AG04450 (cell line): ENCODE data around the gene TOLLIP. TPM values are rescaled to one million over a fixed set of nuclear protein-coding genes. Genes with fewer than 3 reads are reported as not detected.
A peak's percentile ranks its signal among the peaks of the same experiment; 100 is the strongest.

ENCODE experiments used
- CTCF ChIA-PET: fragments of 300-600, 350-600 bp; formaldehyde crosslinking; extraction: SDS; loops from one replicate; lab custom pipeline; 2022; ENCODE audit warnings: antibody characterized with exemption, inconsistent platforms; lab: Charles Lee
- POLR2A ChIA-PET: fragments of 350-600 bp; formaldehyde crosslinking; extraction: SDS; loops from one replicate; lab custom pipeline; 2021; ENCODE audit warnings: antibody characterized with exemption, inconsistent platforms; lab: Yijun Ruan, JAX
- DNase-seq: peaks from one replicate; pipeline ENCODE4 v3.0.0-alpha.2; 2011; ENCODE audit warnings: low read depth, low spot score
- H3K27ac ChIP-seq: one replicate; pipeline ENCODE4 v1.5.1; 2012; ENCODE audit warnings: low read depth, low read length, control low read depth
- H3K27me3 ChIP-seq: one replicate; pipeline ENCODE4 v1.6.0; 2012; ENCODE audit warnings: low read length; ENCODE audit not compliant: control insufficient read depth, insufficient read depth
- H3K4me3 ChIP-seq: 2 replicates; pipeline ENCODE4 v1.5.1; 2011; ENCODE audit warnings: mild to moderate bottlenecking, low read depth, low read length, control low read depth
- H3K9me3 ChIP-seq: 2 replicates; pipeline ENCODE4 v1.5.1; 2012; ENCODE audit warnings: low read length; ENCODE audit not compliant: control insufficient read depth, insufficient read depth
- CTCF ChIP-seq: IDR thresholded peaks from 2 replicates; pipeline ENCODE4 v1.5.1; 2011; ENCODE audit warnings: low read depth, low read length, control low read depth, inconsistent platforms
- polyA plus RNA-seq: library from polyadenylated mRNA; depleted of rRNA; stranded (reverse); fragments of >200 nt; gene quantifications from 2 replicates; pipeline ENCODE4 v1.2.3, GENCODE V29; 2011

The TOLLIP gene
- polyA plus RNA-seq, 1 experiment: 24.3 TPM

GRCh38 chr11:1293619-1294015, 15.8 kb downstream of the TOLLIP start:
- H3K4me3 ChIP-seq: no peak overlapping the region
- DNase-seq: no peak
- H3K9me3 ChIP-seq: peaks cover 13% of the 10 kb centered on the region; the same call in 1 of the 2 replicates
- ChIA-PET POLR2A (no interaction called here), CTCF (interaction anchor here (1.1 kb wide), 1 partner anchor 221 kb away, joined by 4 read pairs; no protein-coding TSS in a partner anchor)
- no peaks in the 10 kb centered on the region for H3K27me3 ChIP-seq
- 0 out of 2 replicates have a peak, but pooled peaks have one; percentile 16 for TF ChIP-seq CTCF
- no peak overlapping the region for H3K27ac ChIP-seq

- no peak overlapping the region for H3K4me3 ChIP-seq
- ChIA-PET CTCF (interaction anchor here (1.1 kb wide), 1 partner anchor 222 kb away, joined by 4 read pairs; no protein-coding TSS in a partner anchor), POLR2A (no interaction called here)
- DNase-seq: no peak
- no peak for TF ChIP-seq CTCF
- H3K9me3 ChIP-seq: peaks cover 13% of the 10 kb centered on the region; the same call in 1 of the 2 replicates
- H3K27ac ChIP-seq: no peak overlapping the region
- H3K27me3 ChIP-seq: no peaks in the 10 kb centered on the region
These were observed 16.5 kb downstream of the TOLLIP start for GRCh38 chr11:1292644-1293618.

GRCh38 chr11:1292018-1292643, 17.3 kb downstream of the TOLLIP start:
- Histone ChIP-seq H3K9me3 (peaks cover 13% of the 10 kb centered on the region; the same call in 1 of the 2 replicates), H3K27me3 (no peaks in the 10 kb centered on the region), H3K4me3 (no peak overlapping the region), H3K27ac (no peak overlapping the region)
- ChIA-PET POLR2A (no interaction called here), CTCF (no interaction called here)
- no peak for DNase-seq
- TF ChIP-seq CTCF: no peak

- no peak for DNase-seq
- ChIA-PET POLR2A (no interaction called here), CTCF (no interaction called here)
- Histone ChIP-seq H3K4me3 (no peak overlapping the region), H3K9me3 (peaks cover 13% of the 10 kb centered on the region; the same call in 1 of the 2 replicates), H3K27ac (no peak overlapping the region), H3K27me3 (no peaks in the 10 kb centered on the region)
- TF ChIP-seq CTCF: no peak
These were observed 18.0 kb downstream of the TOLLIP start for GRCh38 chr11:1291295-1292017.
